ENCODE results near the gene POLE4. TPM values are rescaled to one million over a fixed set of nuclear protein-coding genes. Genes with fewer than 3 reads are reported as not detected.
A peak's percentile ranks its signal among the peaks of the same experiment; 100 is the strongest.

Gene POLE4
- 10 to 100 TPM; 45.1 to 50.5 (median 47.6) TPM for polyA plus RNA-seq (ENCODE audit: insufficient read length in 4 of 4)

- peak; percentile 69 to 82 (median 72) for DNase-seq (ENCODE audit: low read depth in 4 of 4, low spot score in 3 of 4)
Observed at GRCh38 chr2:74958274-74959105, at the start of gene POLE4. Gene POLE4 (plus strand): TSS chr2:74958643. CDS start chr2:74958680, 37 bp downstream.

- DNase-seq (ENCODE audit: low read depth in 4 of 4, low spot score in 3 of 4): no peak
Observed at GRCh38 chr2:74908748-74909444, 49.5 kb upstream of the POLE4 start.

- no peak for DNase-seq (ENCODE audit: low read depth in 4 of 4, low spot score in 3 of 4)
Observed at GRCh38 chr2:74910245-74910644, 48.2 kb upstream of the POLE4 start.

GRCh38 chr2:74911061-74911460 lies 47.4 kb upstream of the POLE4 start:
- no peak for DNase-seq (ENCODE audit: low read depth in 4 of 4, low spot score in 3 of 4)

GRCh38 chr2:74915743-74916142 lies 42.7 kb upstream of the POLE4 start:
- DNase-seq (ENCODE audit: low read depth in 4 of 4, low spot score in 3 of 4): no peak

GRCh38 chr2:74916394-74916793 lies 42.0 kb upstream of the POLE4 start:
- no peak for DNase-seq (ENCODE audit: low read depth in 4 of 4, low spot score in 3 of 4)

GRCh38 chr2:74917702-74918619 lies 40.5 kb upstream of the POLE4 start:
- no peak for DNase-seq (ENCODE audit: low read depth in 4 of 4, low spot score in 3 of 4)

GRCh38 chr2:74919827-74920226 lies 38.6 kb upstream of the POLE4 start:
- peak; percentile 23 to 48 (median 43) for DNase-seq (ENCODE audit: low read depth in 4 of 4, low spot score in 3 of 4)

- no peak for DNase-seq (ENCODE audit: low read depth in 4 of 4, low spot score in 3 of 4)
Observed at GRCh38 chr2:74921236-74921736, 37.2 kb upstream of the POLE4 start.

- no peak for DNase-seq (ENCODE audit: low read depth in 4 of 4, low spot score in 3 of 4)
Observed at GRCh38 chr2:74922592-74923227, 35.7 kb upstream of the POLE4 start.

GRCh38 chr2:74924463-74925265 lies 33.8 kb upstream of the POLE4 start:
- DNase-seq (ENCODE audit: low read depth in 4 of 4, low spot score in 3 of 4): no peak

- no peak for DNase-seq (ENCODE audit: low read depth in 4 of 4, low spot score in 3 of 4)
Observed at GRCh38 chr2:74925361-74925786, 33.1 kb upstream of the POLE4 start.

- no peak for DNase-seq (ENCODE audit: low read depth in 4 of 4, low spot score in 3 of 4)
Observed at GRCh38 chr2:74927621-74928020, 30.8 kb upstream of the POLE4 start.

GRCh38 chr2:74930811-74931486 lies 27.5 kb upstream of the POLE4 start:
- no peak for DNase-seq (ENCODE audit: low read depth in 4 of 4, low spot score in 3 of 4)

- no peak for DNase-seq (ENCODE audit: low read depth in 4 of 4, low spot score in 3 of 4)
Observed at GRCh38 chr2:74931940-74932339, 26.5 kb upstream of the POLE4 start.

- DNase-seq (ENCODE audit: low read depth in 4 of 4, low spot score in 3 of 4): no peak
Observed at GRCh38 chr2:74935975-74936391, 22.5 kb upstream of the POLE4 start.

GRCh38 chr2:74937221-74937880 lies 21.1 kb upstream of the POLE4 start:
- DNase-seq (ENCODE audit: low read depth in 4 of 4, low spot score in 3 of 4): no peak

GRCh38 chr2:74938264-74938663 lies 20.2 kb upstream of the POLE4 start:
- no peak for DNase-seq (ENCODE audit: low read depth in 4 of 4, low spot score in 3 of 4)

Measured in right renal pelvis (tissue), 4 donors.